ENCODE results near the gene MEIOSIN. TPM values are rescaled to one million over a fixed set of nuclear protein-coding genes. Genes with fewer than 3 reads are reported as not detected.

The MEIOSIN gene
- total and polyA plus RNA-seq, 2 of the 13 experiments (the other 11 are each of a cell fraction or from before 2014, with no cell fraction given): not detected

GRCh38 chr19:45767881-45768654 lies 34.8 kb downstream of the MEIOSIN start (continued):
- TF ChIP-seq REST (IDR thresholded peaks at IDR 0.05; ENCODE audit: borderline replicate concordance in 1 of 2, low read depth in 1 of 2, low read length in 2 of 2) (no peak), HMGXB3 (CRISPR knock-in tag; IDR thresholded peaks at IDR 0.05; ENCODE audit: borderline replicate concordance) (no peak), ZNF263 (CRISPR knock-in tag; IDR thresholded peaks at IDR 0.05) (no peak; the same call in 1 of the 2 replicates), ZNF691 (CRISPR knock-in tag; IDR thresholded peaks at IDR 0.05; ENCODE audit: borderline replicate concordance, low read depth) (no peak), KLF11 (CRISPR knock-in tag; IDR thresholded peaks at IDR 0.05) (no peak), ELF3 (CRISPR knock-in tag; IDR thresholded peaks at IDR 0.05) (no peak), ZNF160 (CRISPR knock-in tag; IDR thresholded peaks at IDR 0.05) (no peak), NFKB2 (CRISPR knock-in tag; IDR thresholded peaks at IDR 0.05; ENCODE audit: borderline replicate concordance) (peak; percentile 69), SKIL (CRISPR knock-in tag; IDR thresholded peaks at IDR 0.05; ENCODE audit: borderline replicate concordance) (no peak; the same call in 1 of the 2 replicates), ZNF614 (CRISPR knock-in tag; IDR thresholded peaks at IDR 0.05; ENCODE audit: borderline replicate concordance) (no peak), SMAD9 (CRISPR knock-in tag; IDR thresholded peaks at IDR 0.05) (no peak), IRF9 (CRISPR knock-in tag; IDR thresholded peaks at IDR 0.05; ENCODE audit: borderline replicate concordance) (no peak), HCFC1 (IDR thresholded peaks at IDR 0.05; ENCODE audit: low read depth, low read length) (no peak)

Data from HepG2 (cell line).